Ovary (tissue), 9 donors: Measurements from ENCODE around the gene IGHMBP2. TPM values are rescaled to one million over a fixed set of nuclear protein-coding genes. Genes with fewer than 3 reads are reported as not detected.

Experiments used
- DNase-seq, 5 donors: peaks; one replicate each; pipeline ENCODE4 v3.0.0-alpha.2; 2019 to 2020
- H3K27ac ChIP-seq, 2 donors: fragments of 200-600 bp; one replicate each; pipeline versions ENCODE4 v1.5.1 to v1.8.0; 2019 to 2022
- H3K27me3 ChIP-seq: fragments of 200-600 bp; one replicate; pipeline ENCODE4 v1.8.0; 2022
- H3K36me3 ChIP-seq: fragments of 200-600 bp; sonication (generic); one replicate; pipeline ENCODE4 v1.5.1; 2019
- H3K4me1 ChIP-seq: one replicate; pipeline ENCODE4 v1.8.1; 2013; ENCODE audit warnings: mild to moderate bottlenecking, moderate library complexity; ENCODE audit not compliant: insufficient read depth
- H3K4me3 ChIP-seq: fragments of 200-600 bp; sonication (generic); one replicate; pipeline ENCODE4 v1.5.1; 2017
- H3K9me3 ChIP-seq, 2 donors: fragments of 200-600 bp in 1 of 2; sonication (generic) in 1 of 2; one replicate each; pipeline versions ENCODE4 v1.5.1 to v1.8.1; 2013 to 2019; ENCODE audit warnings: mild to moderate bottlenecking in 1 of 2, moderate library complexity in 1 of 2
- EP300 ChIP-seq: sonication (generic); formaldehyde crosslinking; IDR thresholded peaks from one replicate; pipeline ENCODE4 v1.6.1; 2017; ENCODE audit warnings: antibody characterized with exemption
- POLR2A ChIP-seq: fragments of 450-650 bp; IDR thresholded peaks from one replicate; pipeline ENCODE4 v1.6.1; 2017; ENCODE audit warnings: antibody characterized with exemption, mild to moderate bottlenecking, moderate library complexity
- WGBS, 3 donors: extraction: QIAGEN DNeasy Blood & Tissue Kit in 1 of 3; methylation state at CpG; one replicate each; pipeline versions ENCODE4 v1.1.5 to v1.1.7; 2013 to 2017; 5-methylcytosine and 5-hydroxymethylcytosine counted together
- intact Hi-C, 4 donors: fragments of 100-400 bp; cut with DNase I; formaldehyde crosslinking; loops; one replicate each; pipeline versions ENCODE4 v1.11.0 to v1.15.1; 2022 to 2023
- polyA plus RNA-seq, 2 donors: library from polyadenylated mRNA; stranded (reverse); fragments of 200-250 nt in 1 of 2; fragments of 350-450 nt in 1 of 2; fragmentation: Illumina TruSeq in 1 of 2; extraction: RNeasy Lipid Tissue Mini Kit (QIAGEN cat#74804) in 1 of 2; gene quantifications; one replicate each; pipeline ENCODE4 v1.2.3, GENCODE V29; 2013 to 2014
- total RNA-seq, 7 donors: library from RNA; depleted of rRNA in 2 of 7; stranded (reverse); fragments of >200 nt in 2 of 7; fragmentation: NEBNext Ultra II Directional in 3 of 7; extraction: Animal tissue kit (Norgen Biotek cat#: 25700) in 3 of 7; gene quantifications; one replicate each; pipeline versions ENCODE4 v1.1.0 to v1.2.4, GENCODE V29; 2016 to 2023
- TF ChIP-seq, protein P1 (sequence below), 3 donors: fragments of 450-650 bp in 2 of 3; fragments of 200-600 bp in 1 of 3; IDR thresholded peaks; one replicate each; pipeline versions ENCODE4 v1.5.1 to v1.8.0; 2016 to 2022; ENCODE audit warnings: antibody characterized with exemption in 3 of 3, mild to moderate bottlenecking in 1 of 3
- donor health status: DM: no; HTN: no; CAD: no; lungs with moderate emphysema.
- donor health status: DM: no; HTN: no; CAD: no.
- donor health status: Bipolar disorder and iron deficiency.
- donor health status: DM: yes; HTN: yes; CAD: no.
- donor health status: DM: no; HTN: no; CAD: no.
- donor health status: DM: yes; HTN: yes; CAD: no.

Gene IGHMBP2
- total and polyA plus RNA-seq, 9 donors: 8.3 to 18.9 (median 15.9) TPM

DNA sequence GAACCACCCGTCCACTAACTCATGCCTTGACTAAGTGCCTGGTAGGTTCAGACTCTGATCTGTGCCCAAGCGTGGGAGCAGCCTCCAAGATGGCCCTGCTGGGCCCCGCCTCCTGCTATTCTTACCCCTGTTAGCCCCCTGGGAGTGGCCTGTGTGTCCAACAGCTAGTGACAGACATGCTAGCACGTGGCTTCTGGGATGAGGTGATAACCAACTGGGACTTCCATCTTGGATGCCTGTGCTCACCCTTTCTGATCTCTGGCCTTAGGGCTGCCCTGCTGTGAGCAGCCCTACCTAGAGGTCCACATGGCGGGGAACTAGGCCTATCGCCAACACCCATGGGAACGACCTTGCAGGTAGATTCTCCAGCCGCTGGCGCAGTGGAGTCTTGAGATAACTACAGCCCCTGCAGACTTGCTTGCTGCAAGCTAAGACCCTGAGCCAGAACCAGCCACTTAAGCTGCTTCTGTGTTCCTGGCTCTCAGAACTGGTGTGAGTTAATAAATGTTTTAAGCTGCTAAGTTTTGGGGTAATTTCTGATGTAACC, 2.8 kb upstream of the IGHMBP2 start:
- Histone ChIP-seq H3K9me3 (no peaks in the 10 kb centered on the region), H3K4me3 (no peak overlapping the region), H3K36me3 (no peaks in the 10 kb centered on the region), H3K4me1 (peaks cover 9% of the 10 kb centered on the region), H3K27me3 (no peaks in the 10 kb centered on the region), H3K27ac (no peak overlapping the region)
- intact Hi-C loops: loop anchor here in 2 of 4 donors (5.0 to 10.0 kb wide), 3 partner anchors 104 to 186 kb away; no protein-coding TSS in a partner anchor
- no peak for TF ChIP-seq EP300
- no peak for TF ChIP-seq POLR2A
- TF ChIP-seq, protein P1, sequence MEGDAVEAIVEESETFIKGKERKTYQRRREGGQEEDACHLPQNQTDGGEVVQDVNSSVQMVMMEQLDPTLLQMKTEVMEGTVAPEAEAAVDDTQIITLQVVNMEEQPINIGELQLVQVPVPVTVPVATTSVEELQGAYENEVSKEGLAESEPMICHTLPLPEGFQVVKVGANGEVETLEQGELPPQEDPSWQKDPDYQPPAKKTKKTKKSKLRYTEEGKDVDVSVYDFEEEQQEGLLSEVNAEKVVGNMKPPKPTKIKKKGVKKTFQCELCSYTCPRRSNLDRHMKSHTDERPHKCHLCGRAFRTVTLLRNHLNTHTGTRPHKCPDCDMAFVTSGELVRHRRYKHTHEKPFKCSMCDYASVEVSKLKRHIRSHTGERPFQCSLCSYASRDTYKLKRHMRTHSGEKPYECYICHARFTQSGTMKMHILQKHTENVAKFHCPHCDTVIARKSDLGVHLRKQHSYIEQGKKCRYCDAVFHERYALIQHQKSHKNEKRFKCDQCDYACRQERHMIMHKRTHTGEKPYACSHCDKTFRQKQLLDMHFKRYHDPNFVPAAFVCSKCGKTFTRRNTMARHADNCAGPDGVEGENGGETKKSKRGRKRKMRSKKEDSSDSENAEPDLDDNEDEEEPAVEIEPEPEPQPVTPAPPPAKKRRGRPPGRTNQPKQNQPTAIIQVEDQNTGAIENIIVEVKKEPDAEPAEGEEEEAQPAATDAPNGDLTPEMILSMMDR (IDR thresholded peaks at IDR 0.05): no peak
- WGBS, 3 donors: 73 to 84% (median 75%) methylated on average over 9 of the region's 9 CpGs
- no peak for DNase-seq

DNA sequence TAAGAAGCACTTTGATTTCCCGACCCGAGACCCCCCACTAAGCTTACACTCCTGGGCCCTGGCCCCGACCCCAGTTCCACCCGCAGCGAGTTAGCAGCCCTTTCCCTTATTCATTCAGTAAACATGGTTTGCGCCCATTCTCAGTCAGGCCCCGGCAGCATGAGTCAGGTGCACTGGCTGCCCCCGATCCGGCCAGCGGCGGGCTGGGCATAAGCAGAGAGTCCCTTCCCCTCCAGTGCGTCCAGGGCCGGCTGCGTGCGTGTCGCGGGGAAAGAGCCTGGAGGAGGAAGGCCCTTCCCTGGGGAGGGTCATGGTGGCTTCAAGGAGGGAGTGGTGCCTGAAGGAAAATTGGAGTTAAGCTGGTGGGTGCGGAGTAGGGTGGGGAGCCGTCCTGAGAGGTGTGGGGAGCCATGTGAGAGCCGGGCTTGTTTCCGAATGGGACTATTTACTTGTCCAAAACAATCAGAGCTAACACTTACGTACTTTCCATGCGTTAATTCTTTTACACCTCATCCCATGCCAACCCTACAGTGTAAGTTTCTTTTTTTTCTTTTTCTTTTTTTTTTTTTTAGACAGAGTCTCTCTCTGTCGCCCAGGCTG, 657 bp downstream of the IGHMBP2 start:
- intact Hi-C loops: loop anchor here in 2 of 4 donors (5.0 to 10.0 kb wide), 3 partner anchors 100 to 183 kb away; no protein-coding TSS in a partner anchor
- 0 to 1% (median 1%) methylated on average over 24 of the region's 24 CpGs for WGBS, 3 donors
- Histone ChIP-seq H3K4me1 (peaks cover 9% of the 10 kb centered on the region), H3K36me3 (no peaks in the 10 kb centered on the region), H3K9me3 (no peaks in the 10 kb centered on the region), H3K4me3 (peak overlapping the region; percentile 88), H3K27ac (peak overlapping the region; percentile 58 to 85), H3K27me3 (no peaks in the 10 kb centered on the region)
- peak in 2 of 5 donors; percentile 18 to 37 for DNase-seq
- TF ChIP-seq EP300 (no peak), POLR2A (no peak)
- TF ChIP-seq, protein P1 (IDR thresholded peaks at IDR 0.05): no peak

DNA sequence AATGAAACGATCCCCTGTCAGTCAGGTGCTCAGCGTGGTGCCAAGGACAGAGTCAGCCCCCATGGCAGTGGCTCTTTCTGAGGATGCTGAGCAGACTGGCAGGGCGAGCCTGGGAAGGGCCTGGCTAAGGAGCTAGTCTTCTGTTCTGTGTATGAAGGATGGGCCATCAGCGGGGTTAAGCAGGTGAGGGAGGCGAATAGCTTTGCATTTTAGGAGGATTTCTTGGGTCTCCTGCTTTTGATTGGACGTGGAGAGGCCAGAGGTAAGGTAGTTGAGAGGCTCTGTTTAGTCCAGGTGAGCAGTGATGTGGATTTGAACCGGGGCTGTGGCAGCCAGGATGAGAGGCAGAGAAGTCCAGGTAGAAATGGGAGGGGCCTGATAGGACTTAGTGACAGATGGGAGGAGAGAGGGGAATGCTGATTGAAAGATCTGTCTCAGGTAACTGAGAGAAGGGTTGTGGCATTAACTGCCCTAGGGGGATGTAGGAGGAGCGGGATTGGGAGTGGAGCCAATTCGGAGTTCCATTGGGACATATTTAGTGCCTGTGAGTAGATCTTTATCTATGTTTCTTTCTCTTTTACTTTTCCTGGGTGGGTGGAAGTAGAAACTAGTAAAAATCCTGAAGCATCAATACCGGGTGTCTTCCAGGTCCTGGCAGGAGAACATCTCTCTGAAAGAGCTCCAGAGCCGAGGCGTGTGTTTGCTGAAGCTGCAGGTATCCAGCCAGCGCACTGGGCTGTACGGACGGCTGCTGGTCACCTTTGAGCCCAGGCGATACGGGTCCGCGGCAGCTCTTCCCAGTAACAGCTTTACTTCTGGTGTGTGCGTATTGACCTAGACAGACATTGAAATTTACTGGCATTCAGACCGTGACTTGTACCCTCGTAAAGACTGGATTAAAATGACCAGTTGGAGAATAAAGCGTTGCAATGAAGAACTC, 2.0 kb downstream of the IGHMBP2 start:
- TF ChIP-seq EP300 (no peak), POLR2A (no peak)
- TF ChIP-seq, protein P1 (IDR thresholded peaks at IDR 0.05): no peak
- no peaks in the 10 kb centered on the region for H3K9me3 ChIP-seq
- no peak overlapping the region for H3K4me3 ChIP-seq
- H3K4me1 ChIP-seq: peaks cover 9% of the 10 kb centered on the region
- H3K27ac ChIP-seq: no peak overlapping the region
- no peak for DNase-seq
- no peaks in the 10 kb centered on the region for H3K27me3 ChIP-seq
- no peaks in the 10 kb centered on the region for H3K36me3 ChIP-seq
- WGBS, 3 donors: 86 to 89% (median 88%) methylated on average over 23 of the region's 23 CpGs
- intact Hi-C loops: loop anchor here in 2 of 4 donors (10.0 kb wide), 2 partner anchors 99 to 169 kb away; no protein-coding TSS in a partner anchor

DNA sequence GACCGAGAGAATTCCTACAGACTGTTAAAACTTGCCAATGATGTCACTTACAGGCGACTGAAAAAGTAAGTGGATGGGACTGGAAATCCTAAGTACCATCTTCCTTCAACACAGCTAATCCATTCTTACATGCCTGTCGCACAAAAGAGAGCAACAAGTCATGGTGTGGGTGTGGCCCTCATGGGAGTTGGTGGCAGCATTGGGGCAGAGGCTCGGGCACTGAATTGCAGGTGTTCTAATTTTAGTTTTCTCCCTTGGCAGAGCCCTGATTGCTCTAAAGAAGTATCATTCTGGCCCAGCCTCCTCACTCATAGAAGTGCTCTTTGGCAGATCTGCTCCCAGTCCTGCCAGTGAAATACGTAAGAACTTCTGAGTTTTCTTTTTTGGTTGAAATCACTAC, 4.6 kb downstream of the IGHMBP2 start:
- Histone ChIP-seq H3K27me3 (no peaks in the 10 kb centered on the region), H3K4me1 (peaks cover 6% of the 10 kb centered on the region), H3K4me3 (no peak overlapping the region), H3K27ac (no peak overlapping the region), H3K36me3 (no peaks in the 10 kb centered on the region), H3K9me3 (no peaks in the 10 kb centered on the region)
- intact Hi-C loops: loop anchor here in 2 of 4 donors (10.0 kb wide), 2 partner anchors 97 to 167 kb away; no protein-coding TSS in a partner anchor
- no peak for DNase-seq
- TF ChIP-seq, protein P1 (IDR thresholded peaks at IDR 0.05): no peak
- no peak for TF ChIP-seq EP300
- TF ChIP-seq POLR2A: no peak
- 85 to 91% (median 90%) methylated on average over 5 of the region's 5 CpGs for WGBS, 3 donors
